Kidney (tissue), 14 donors: ENCODE measurements around the gene PCGF1. TPM values are rescaled to one million over a fixed set of nuclear protein-coding genes. Genes with fewer than 3 reads are reported as not detected.

Experiments used
- DNase-seq, 5 donors: peaks; one replicate each; pipeline ENCODE4 v3.0.0-alpha.2; 2013 to 2020
- FAIRE-seq: peaks from 2 replicates; lab custom pipeline; 2012; peaks lifted over from hg19 to GRCh38; lab: Jason Lieb, UNC
- H3K27ac ChIP-seq, 2 donors: one replicate each; pipeline ENCODE4 v1.7.0; 2013; ENCODE audit warnings: low read depth in 2 of 2, low read length in 2 of 2, inconsistent platforms in 1 of 2
- H3K27me3 ChIP-seq: one replicate; pipeline ENCODE4 v1.7.1; 2013; ENCODE audit warnings: low read length, inconsistent platforms; ENCODE audit not compliant: control insufficient read depth, insufficient read depth
- H3K36me3 ChIP-seq, 3 donors: one replicate each; pipeline versions ENCODE4 v1.7.0 to v1.7.1; 2013; ENCODE audit warnings: low read length in 3 of 3, control low read depth in 1 of 3, inconsistent platforms in 1 of 3; ENCODE audit not compliant: insufficient read depth in 3 of 3, control insufficient read depth in 2 of 3
- H3K4me1 ChIP-seq, 3 donors: one replicate each; pipeline versions ENCODE4 v1.7.0 to v1.7.1; 2013; ENCODE audit warnings: low read length in 3 of 3, inconsistent platforms in 1 of 3, low read depth in 1 of 3; ENCODE audit not compliant: control insufficient read depth in 2 of 3, insufficient read depth in 2 of 3
- H3K4me3 ChIP-seq, 3 donors: one replicate each; pipeline versions ENCODE4 v1.7.0 to v1.8.1; 2013; ENCODE audit warnings: low read length in 3 of 3, control low read depth in 1 of 3, inconsistent platforms in 1 of 3
- H3K9ac ChIP-seq, 3 donors: one replicate each; pipeline versions ENCODE4 v1.7.0 to v1.7.1; 2013; ENCODE audit warnings: low read length in 3 of 3, control low read depth in 1 of 3, inconsistent platforms in 1 of 3
- H3K9me3 ChIP-seq, 3 donors: one replicate each; pipeline versions ENCODE4 v1.7.0 to v1.7.1; 2013; ENCODE audit warnings: low read length in 3 of 3, control low read depth in 1 of 3, inconsistent platforms in 1 of 3; ENCODE audit not compliant: control insufficient read depth in 2 of 3, insufficient read depth in 1 of 3
- CTCF ChIP-seq: IDR thresholded peaks from 3 replicates; pipeline ENCODE4 v1.5.1; 2012; ENCODE audit warnings: mild to moderate bottlenecking, moderate library complexity, borderline replicate concordance; ENCODE audit not compliant: insufficient read depth; ENCODE audit errors: extremely low read depth
- intact Hi-C: fragments of 100-400 bp; cut with DNase I; formaldehyde crosslinking; loops from one replicate; pipeline ENCODE4 v1.11.1; 2022
- polyA plus RNA-seq: library from polyadenylated mRNA; stranded (reverse); fragments of 350-450 nt; fragmentation: Illumina TruSeq; extraction: RNeasy Lipid Tissue Mini Kit (QIAGEN cat#74804); gene quantifications from one replicate; pipeline ENCODE4 v1.2.3, GENCODE V29; 2014; ENCODE audit warnings: low read depth, low replicate concordance; ENCODE audit not compliant: insufficient read depth
- total RNA-seq: library from RNA; stranded (reverse); fragmentation: NEBNext Ultra II Directional; extraction: Animal tissue kit (Norgen Biotek cat#: 25700); gene quantifications from one replicate; pipeline ENCODE4 v1.2.1, GENCODE V29; 2021
- donor health status: control.
- donor health status: control.
- donor health status: control.
- donor health status: control.
- donor health status: control.
- donor health status: DM: yes; HTN: yes; CAD: no.
- donor health status: Normal renal cell carcinoma (clear cell type).

Gene PCGF1
- total and polyA plus RNA-seq, 2 donors from 2014 or later = 20.1 to 20.7 TPM

- FAIRE-seq = no peak
- intact Hi-C loops = no loop called here
- peaks cover 4 to 16% (median 7%) of the 10 kb centered on the region in 3 donors for H3K4me1 ChIP-seq
Measured at GRCh38 chr2:74532222-74532621, 24.7 kb upstream of the PCGF1 start.

DNA sequence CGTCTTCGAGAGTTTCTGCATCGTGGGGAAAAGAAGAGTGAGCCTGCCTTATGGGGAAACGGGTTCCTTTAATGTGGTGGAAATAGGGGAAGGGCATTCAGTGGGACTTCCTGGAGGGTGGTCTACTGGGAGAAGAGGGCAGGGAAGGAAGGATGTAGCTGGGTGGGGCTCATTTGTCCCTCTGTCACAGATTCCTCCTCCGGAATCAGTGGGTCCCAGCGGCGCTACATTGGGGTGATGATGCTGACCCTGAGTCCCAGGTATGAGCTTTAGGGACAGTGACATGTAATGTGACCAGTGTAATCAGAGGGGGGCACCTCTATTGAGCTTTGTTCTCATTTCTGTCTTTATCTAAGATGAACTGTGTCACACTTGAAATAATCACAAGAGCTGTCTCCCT, 24.2 kb upstream of the PCGF1 start:
- H3K27ac ChIP-seq = no peak overlapping the region
- H3K36me3 ChIP-seq = peaks cover 0 to 24% (median 11%) of the 10 kb centered on the region in 3 donors
- no peak for FAIRE-seq
- no peak for TF ChIP-seq CTCF
- no peaks in the 10 kb centered on the region for H3K9me3 ChIP-seq
- no peak overlapping the region for H3K9ac ChIP-seq
- H3K4me3 ChIP-seq = no peak overlapping the region
- no peak for DNase-seq
- no peaks in the 10 kb centered on the region for H3K27me3 ChIP-seq
- intact Hi-C loops = no loop called here
- H3K4me1 ChIP-seq = peaks cover 4 to 16% (median 7%) of the 10 kb centered on the region in 3 donors

More at GRCh38 chr2:74532222-74532621, 24.7 kb upstream of the PCGF1 start:
- H3K4me3 ChIP-seq = no peak overlapping the region
- TF ChIP-seq CTCF = peak; percentile 22
- no peaks in the 10 kb centered on the region for H3K27me3 ChIP-seq
- H3K9ac ChIP-seq = no peak overlapping the region
- H3K27ac ChIP-seq = no peak overlapping the region
- peaks cover 0 to 19% (median 6%) of the 10 kb centered on the region in 3 donors for H3K36me3 ChIP-seq
- no peaks in the 10 kb centered on the region for H3K9me3 ChIP-seq
- DNase-seq = peak in 1 of 5 donors; percentile 57

GRCh38 chr2:74530239-74531187, 23.0 kb upstream of the PCGF1 start:
- DNase-seq = peak; percentile 31 to 88 (median 59)
- TF ChIP-seq CTCF = no peak
- peak overlapping the region; percentile 43 to 71 (median 45) for H3K9ac ChIP-seq
- no peak for FAIRE-seq
- H3K27me3 ChIP-seq = no peaks in the 10 kb centered on the region
- intact Hi-C loops = no loop called here
- peak overlapping the region; percentile 58 to 91 (median 66) for H3K4me3 ChIP-seq
- peak overlapping the region; percentile 69 to 79 for H3K27ac ChIP-seq
- peaks cover 0 to 32% (median 19%) of the 10 kb centered on the region in 3 donors for H3K36me3 ChIP-seq
- H3K4me1 ChIP-seq = peaks cover 4 to 16% (median 7%) of the 10 kb centered on the region in 3 donors
- no peaks in the 10 kb centered on the region for H3K9me3 ChIP-seq
